B cell (primary cell): ENCODE results near the gene ST6GALNAC3.

Experiments used
- CTCF ChIP-seq: fragments of 200-600 bp; IDR thresholded peaks from one replicate; pipeline ENCODE4 v1.8.0; 2022; ENCODE audit warnings: antibody characterized with exemption, mild to moderate bottlenecking
- EZH2 ChIP-seq: IDR thresholded peaks from 2 replicates; pipeline ENCODE4 v1.6.1; 2012; ENCODE audit warnings: borderline replicate concordance, low read depth, mild to moderate bottlenecking, moderate library complexity, low read length; ENCODE audit not compliant: insufficient read depth, poor library complexity, severe bottlenecking

GRCh38 chr1:76288758-76289483 lies 214.4 kb downstream of the ST6GALNAC3 start:
- TF ChIP-seq CTCF (no peak), EZH2 (no peak)
